Mesendoderm (in vitro differentiated cells): ENCODE results near the gene AXIN1.

Experiments used
- DNase-seq: peaks from one replicate; pipeline ENCODE4 v3.0.0; 2013
- H2AK5ac ChIP-seq: 2 replicates; pipeline ENCODE4 v1.6.1; 2013; ENCODE audit warnings: low read length, inconsistent platforms
- H2BK120ac ChIP-seq: 2 replicates; pipeline ENCODE4 v1.6.1; 2013; ENCODE audit warnings: low read depth, mild to moderate bottlenecking, low read length, moderate library complexity, mixed read lengths
- H2BK15ac ChIP-seq: replicated peaks from 2 replicates; pipeline ENCODE4 v1.6.1; 2013; ENCODE audit warnings: low read depth, mild to moderate bottlenecking, moderate library complexity
- H2BK5ac ChIP-seq: 2 replicates; pipeline ENCODE4 v1.6.1; 2013; ENCODE audit warnings: low read length, inconsistent platforms
- H3K18ac ChIP-seq: 2 replicates; pipeline ENCODE4 v1.6.1; 2013; ENCODE audit warnings: mild to moderate bottlenecking, low read length, mixed read lengths
- H3K23ac ChIP-seq: one replicate; pipeline ENCODE4 v1.6.1; 2013; ENCODE audit warnings: low read length
- H3K27ac ChIP-seq: 2 replicates; pipeline ENCODE4 v1.5.1; 2013; ENCODE audit warnings: low read depth, mild to moderate bottlenecking, inconsistent platforms, low read length, moderate library complexity
- H3K27me3 ChIP-seq: 2 replicates; pipeline ENCODE4 v1.6.1; 2013; ENCODE audit warnings: low read length, control low read depth, mild to moderate bottlenecking, inconsistent platforms; ENCODE audit not compliant: insufficient read depth, poor library complexity
- H3K36me3 ChIP-seq: 2 replicates; pipeline ENCODE4 v1.6.1; 2013; ENCODE audit warnings: low read length, inconsistent platforms; ENCODE audit not compliant: control insufficient read depth, insufficient read depth
- H3K4ac ChIP-seq: one replicate; pipeline ENCODE4 v1.6.1; 2013; ENCODE audit warnings: low read depth, mild to moderate bottlenecking, low read length, moderate library complexity
- H3K4me1 ChIP-seq: 2 replicates; pipeline ENCODE4 v1.6.1; 2013; ENCODE audit warnings: low read depth, low read length, inconsistent platforms; ENCODE audit not compliant: control insufficient read depth
- H3K4me2 ChIP-seq: 2 replicates; pipeline ENCODE4 v1.6.1; 2013; ENCODE audit warnings: low read length
- H3K4me3 ChIP-seq: 2 replicates; pipeline ENCODE4 v1.5.1; 2013; ENCODE audit warnings: mild to moderate bottlenecking, low read length
- H3K56ac ChIP-seq: one replicate; pipeline ENCODE4 v1.6.1; 2013; ENCODE audit warnings: low read length
- H3K79me1 ChIP-seq: 2 replicates; pipeline ENCODE4 v1.6.1; 2013; ENCODE audit warnings: low read length, inconsistent platforms
- H3K79me2 ChIP-seq: 2 replicates; pipeline ENCODE4 v1.6.1; 2013; ENCODE audit warnings: mild to moderate bottlenecking, low read length; ENCODE audit not compliant: control insufficient read depth, insufficient read depth
- H3K9ac ChIP-seq: 2 replicates; pipeline ENCODE4 v1.6.1; 2013; ENCODE audit warnings: low read length, inconsistent platforms
- H4K5ac ChIP-seq: one replicate; pipeline ENCODE4 v1.6.1; 2013; ENCODE audit warnings: low read length
- H4K8ac ChIP-seq: one replicate; pipeline ENCODE4 v1.6.1; 2013; ENCODE audit warnings: low read depth, mild to moderate bottlenecking, control low read depth, low read length, moderate library complexity
- WGBS: extraction: QIAGEN DNeasy Blood & Tissue Kit; methylation state at CpG from one replicate; pipeline ENCODE4 v1.1.7; 2013; ENCODE audit warnings: low lambda C conversion rate, missing lambda C conversion rate; ENCODE audit not compliant: insufficient coverage; ENCODE audit errors: extremely low coverage; 5-methylcytosine and 5-hydroxymethylcytosine counted together

Gene AXIN1

DNA sequence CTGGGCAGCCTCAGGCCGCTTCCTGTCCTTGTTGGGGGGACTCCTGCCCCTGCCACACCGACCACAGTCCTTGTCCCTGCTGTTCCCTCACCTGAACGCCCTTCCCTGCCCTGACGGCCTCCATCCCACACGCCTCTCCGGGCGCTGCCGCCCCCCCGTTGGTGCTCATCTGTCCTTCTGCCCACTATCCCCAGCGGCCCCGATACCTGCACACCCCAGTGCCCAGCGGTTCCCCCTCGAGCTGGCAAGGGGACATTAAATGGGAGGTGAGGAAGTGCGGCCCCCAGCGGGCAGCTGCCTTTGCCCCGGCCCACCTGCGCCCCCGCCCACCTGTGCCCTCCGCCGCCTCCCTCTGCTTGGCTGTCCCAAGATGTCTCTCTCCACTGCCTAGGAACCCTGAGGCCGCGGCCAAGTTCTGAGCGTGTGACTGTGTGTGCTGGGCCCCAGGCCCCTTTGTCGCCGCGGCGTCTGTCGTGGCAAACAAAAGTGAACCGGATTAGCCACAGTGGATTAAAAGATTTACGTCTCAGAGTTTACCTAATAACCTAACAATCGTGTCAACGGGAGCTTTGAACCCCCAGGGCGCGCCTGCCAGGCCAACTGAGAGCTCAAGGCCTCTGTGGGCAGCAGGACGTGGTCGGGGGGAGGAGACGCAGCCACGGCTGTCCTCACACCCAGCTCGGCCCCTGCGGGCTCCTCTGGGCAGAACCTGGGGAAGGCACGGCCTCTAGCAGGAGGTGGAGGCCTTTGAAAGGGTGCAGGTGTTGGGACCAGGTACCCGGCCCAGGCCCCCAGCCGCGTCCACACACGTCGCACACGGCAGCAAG is 7.6 kb upstream of the AXIN1 start:
- H2AK5ac ChIP-seq: no peak overlapping the region
- H3K36me3 ChIP-seq: no peaks in the 10 kb centered on the region
- H3K4me3 ChIP-seq: no peak overlapping the region
- no peaks in the 10 kb centered on the region for H3K27me3 ChIP-seq
- H3K4me1 ChIP-seq: no peaks in the 10 kb centered on the region
- no peak overlapping the region for H4K8ac ChIP-seq
- no CpG with 5 or more reads among the region's 47 CpGs for WGBS
- no peak overlapping the region for H3K56ac ChIP-seq
- no peak overlapping the region for H3K18ac ChIP-seq
- no peak overlapping the region for H4K5ac ChIP-seq
- no peak overlapping the region for H2BK5ac ChIP-seq
- no peak overlapping the region for H3K9ac ChIP-seq
- H3K79me2 ChIP-seq: no peaks in the 10 kb centered on the region
- H2BK120ac ChIP-seq: no peak overlapping the region
- no peak overlapping the region for H2BK15ac ChIP-seq
- no peak overlapping the region for H3K4ac ChIP-seq
- H3K79me1 ChIP-seq: no peaks in the 10 kb centered on the region
- no peak overlapping the region for H3K4me2 ChIP-seq
- no peak overlapping the region for H3K23ac ChIP-seq
- DNase-seq: no peak
- H3K27ac ChIP-seq: no peak overlapping the region

DNA sequence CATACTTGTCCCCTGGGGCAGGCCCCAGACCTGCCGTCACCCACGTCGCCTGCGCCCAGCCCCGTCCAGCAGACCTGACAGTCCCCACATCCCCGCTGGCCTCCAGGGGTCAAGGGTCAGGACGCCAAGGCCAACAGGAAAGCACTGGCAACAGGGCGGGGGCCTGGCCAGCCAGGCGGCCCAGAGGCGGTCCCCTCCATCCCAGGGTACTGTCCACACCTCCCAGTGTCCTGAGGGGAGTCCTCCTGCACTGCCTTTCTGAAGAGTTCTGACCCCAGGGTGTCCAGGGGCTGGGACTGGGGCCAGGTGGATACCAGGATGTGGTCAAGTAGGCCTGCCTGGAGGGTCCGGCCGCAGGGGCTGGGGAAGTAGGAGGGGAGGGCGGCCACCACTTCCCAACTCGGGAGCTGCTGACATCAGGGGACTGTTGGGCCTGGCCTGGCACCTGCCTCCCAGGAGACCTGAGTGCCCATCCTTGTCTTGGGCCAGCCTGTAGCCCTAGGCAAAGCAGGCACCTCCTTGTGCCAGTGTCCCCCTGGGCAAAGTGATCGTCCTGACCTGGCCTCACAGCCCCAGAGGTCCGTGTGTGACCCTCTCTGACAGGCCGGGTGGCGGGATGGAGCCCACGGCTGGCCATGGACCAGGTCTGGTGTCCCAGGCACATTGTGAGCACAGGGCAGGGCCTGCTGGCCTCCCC is 6.7 kb upstream of the AXIN1 start:
- Histone ChIP-seq H3K27ac (no peak overlapping the region), H3K23ac (no peak overlapping the region), H3K4me2 (no peak overlapping the region), H3K4ac (no peak overlapping the region), H4K8ac (no peak overlapping the region), H3K4me3 (no peak overlapping the region), H2BK15ac (no peak overlapping the region), H3K56ac (no peak overlapping the region), H4K5ac (no peak overlapping the region), H3K9ac (no peak overlapping the region), H3K18ac (no peak overlapping the region), H3K79me2 (no peaks in the 10 kb centered on the region), H2AK5ac (no peak overlapping the region), H3K36me3 (no peaks in the 10 kb centered on the region), H2BK5ac (no peak overlapping the region), H2BK120ac (no peak overlapping the region), H3K27me3 (no peaks in the 10 kb centered on the region), H3K4me1 (no peaks in the 10 kb centered on the region), H3K79me1 (no peaks in the 10 kb centered on the region)
- WGBS: no CpG with 5 or more reads among the region's 19 CpGs
- no peak for DNase-seq

DNA sequence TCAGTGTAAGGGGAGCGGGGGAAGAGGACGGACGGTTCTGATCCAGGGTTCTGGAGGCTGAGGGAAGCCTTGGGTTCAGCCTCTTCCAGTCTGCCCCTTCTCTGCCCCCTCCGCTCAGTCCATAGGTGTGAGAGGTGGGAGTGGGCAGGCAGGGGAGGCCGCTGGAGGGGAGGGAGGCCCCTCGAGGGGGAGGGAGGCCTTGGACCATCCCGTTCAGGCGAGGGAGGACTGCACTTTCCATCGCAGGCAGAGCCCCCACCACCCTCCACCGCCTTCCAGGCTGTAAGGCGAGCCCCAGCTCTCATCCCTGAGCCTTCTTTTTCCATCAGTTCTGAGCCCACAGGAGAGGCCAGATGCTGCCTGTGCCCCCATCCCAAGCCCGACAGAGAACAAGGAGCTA is 4.2 kb upstream of the AXIN1 start:
- Histone ChIP-seq H2AK5ac (no peak overlapping the region), H3K4ac (no peak overlapping the region), H2BK120ac (no peak overlapping the region), H3K4me2 (no peak overlapping the region), H2BK5ac (no peak overlapping the region), H3K79me1 (no peaks in the 10 kb centered on the region), H3K9ac (no peak overlapping the region), H4K8ac (no peak overlapping the region), H3K4me3 (no peak overlapping the region), H3K23ac (no peak overlapping the region), H3K27me3 (no peaks in the 10 kb centered on the region), H2BK15ac (no peak overlapping the region), H3K4me1 (no peaks in the 10 kb centered on the region), H3K18ac (no peak overlapping the region), H3K36me3 (no peaks in the 10 kb centered on the region), H4K5ac (no peak overlapping the region), H3K27ac (no peak overlapping the region), H3K56ac (no peak overlapping the region), H3K79me2 (peaks cover 1% of the 10 kb centered on the region)
- no peak for DNase-seq
- no CpG with 5 or more reads among the region's 12 CpGs for WGBS

DNA sequence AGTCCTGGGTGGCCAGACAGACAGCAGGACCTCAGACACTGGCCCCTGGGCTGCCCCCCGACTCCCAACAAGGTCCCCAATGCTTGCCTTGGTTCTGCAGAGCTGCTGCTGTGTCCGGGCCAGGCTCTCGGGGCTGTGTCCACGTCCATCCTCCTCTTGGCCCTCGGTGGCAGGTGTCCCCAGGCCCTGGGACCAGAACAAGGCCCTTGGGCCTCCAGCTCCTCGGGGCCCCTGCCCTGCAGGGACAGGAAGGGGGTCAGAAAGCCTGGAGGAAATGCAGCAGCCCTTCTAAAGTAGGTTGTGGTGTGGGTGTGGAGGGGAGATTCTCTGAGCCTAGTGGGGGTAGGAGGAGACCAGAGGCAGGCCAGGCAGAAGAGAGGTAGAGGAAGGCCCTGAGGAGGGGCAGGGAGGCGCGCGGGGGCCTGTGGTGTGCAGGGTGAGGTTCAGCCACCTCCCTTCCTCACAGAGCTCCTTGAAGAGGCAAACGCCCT is 2.5 kb upstream of the AXIN1 start:
- no peak overlapping the region for H2BK5ac ChIP-seq
- no peak overlapping the region for H2BK15ac ChIP-seq
- peaks cover 5% of the 10 kb centered on the region for H3K79me1 ChIP-seq
- no peaks in the 10 kb centered on the region for H3K27me3 ChIP-seq
- no peak overlapping the region for H3K9ac ChIP-seq
- no peak overlapping the region for H3K4ac ChIP-seq
- no peaks in the 10 kb centered on the region for H3K4me1 ChIP-seq
- H3K56ac ChIP-seq: no peak overlapping the region
- H2AK5ac ChIP-seq: no peak overlapping the region
- DNase-seq: no peak
- H4K5ac ChIP-seq: no peak overlapping the region
- no peak overlapping the region for H3K23ac ChIP-seq
- H3K36me3 ChIP-seq: peaks cover 3% of the 10 kb centered on the region
- H3K27ac ChIP-seq: no peak overlapping the region
- no peak overlapping the region for H3K4me2 ChIP-seq
- no peak overlapping the region for H3K4me3 ChIP-seq
- H3K79me2 ChIP-seq: peaks cover 14% of the 10 kb centered on the region
- no peak overlapping the region for H3K18ac ChIP-seq
- no CpG with 5 or more reads among the region's 10 CpGs for WGBS
- H2BK120ac ChIP-seq: no peak overlapping the region
- no peak overlapping the region for H4K8ac ChIP-seq

DNA sequence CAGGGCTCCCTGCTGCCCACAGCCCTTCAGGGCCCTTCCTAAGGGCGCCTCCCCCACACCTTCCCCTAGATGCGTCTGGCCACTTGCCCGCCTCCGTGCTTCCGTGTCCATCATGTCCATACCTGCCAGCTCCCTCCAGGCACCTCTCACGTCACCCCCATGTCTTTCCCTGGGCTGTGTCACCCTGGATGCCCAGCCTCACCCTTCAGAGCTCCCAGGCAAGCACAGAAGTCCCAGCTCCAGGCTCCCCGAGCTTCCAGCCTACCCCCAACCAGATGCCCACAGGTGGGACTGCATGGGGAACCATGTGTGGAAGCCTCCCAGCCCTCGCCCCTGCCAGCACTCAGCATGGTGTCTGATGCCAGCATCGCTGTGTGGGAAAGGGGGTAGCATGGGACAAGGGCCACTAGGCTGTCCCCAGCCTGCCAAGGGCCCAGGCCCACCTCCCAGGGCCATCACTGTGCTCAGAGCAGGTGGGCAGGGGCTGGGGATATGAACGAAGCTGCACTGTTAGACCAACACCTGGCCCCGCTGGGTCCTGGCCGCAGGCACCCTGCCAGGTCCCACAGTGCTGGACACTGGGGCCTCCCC is 1.9 kb upstream of the AXIN1 start:
- H2BK5ac ChIP-seq: no peak overlapping the region
- H3K79me1 ChIP-seq: peaks cover 8% of the 10 kb centered on the region
- H3K79me2 ChIP-seq: peaks cover 20% of the 10 kb centered on the region
- H3K18ac ChIP-seq: no peak overlapping the region
- no peak for DNase-seq
- no peak overlapping the region for H3K23ac ChIP-seq
- H4K5ac ChIP-seq: no peak overlapping the region
- H3K4me3 ChIP-seq: no peak overlapping the region
- no peak overlapping the region for H3K4ac ChIP-seq
- H3K4me2 ChIP-seq: no peak overlapping the region
- H3K4me1 ChIP-seq: no peaks in the 10 kb centered on the region
- H3K27me3 ChIP-seq: no peaks in the 10 kb centered on the region
- H3K27ac ChIP-seq: no peak overlapping the region
- no peak overlapping the region for H3K9ac ChIP-seq
- WGBS: no CpG with 5 or more reads among the region's 12 CpGs
- no peak overlapping the region for H4K8ac ChIP-seq
- no peak overlapping the region for H2BK15ac ChIP-seq
- H2BK120ac ChIP-seq: no peak overlapping the region
- no peak overlapping the region for H2AK5ac ChIP-seq
- H3K56ac ChIP-seq: no peak overlapping the region
- H3K36me3 ChIP-seq: peaks cover 3% of the 10 kb centered on the region
